Measurements from ENCODE around the gene GGA1. TPM values are rescaled to one million over a fixed set of nuclear protein-coding genes. Genes with fewer than 3 reads are reported as not detected.
"Not testable (repeated sequence)": the region's sequence is repeated elsewhere in the genome, so short reads cannot be mapped to it uniquely, and the experiment has no call there.

The GGA1 gene
- total and polyA plus RNA-seq, 9 of the 15 experiments (the other 6 are each of a cell fraction or from before 2014, with no cell fraction given): 1.5 to 69.5 (median 31.6) TPM

DNA sequence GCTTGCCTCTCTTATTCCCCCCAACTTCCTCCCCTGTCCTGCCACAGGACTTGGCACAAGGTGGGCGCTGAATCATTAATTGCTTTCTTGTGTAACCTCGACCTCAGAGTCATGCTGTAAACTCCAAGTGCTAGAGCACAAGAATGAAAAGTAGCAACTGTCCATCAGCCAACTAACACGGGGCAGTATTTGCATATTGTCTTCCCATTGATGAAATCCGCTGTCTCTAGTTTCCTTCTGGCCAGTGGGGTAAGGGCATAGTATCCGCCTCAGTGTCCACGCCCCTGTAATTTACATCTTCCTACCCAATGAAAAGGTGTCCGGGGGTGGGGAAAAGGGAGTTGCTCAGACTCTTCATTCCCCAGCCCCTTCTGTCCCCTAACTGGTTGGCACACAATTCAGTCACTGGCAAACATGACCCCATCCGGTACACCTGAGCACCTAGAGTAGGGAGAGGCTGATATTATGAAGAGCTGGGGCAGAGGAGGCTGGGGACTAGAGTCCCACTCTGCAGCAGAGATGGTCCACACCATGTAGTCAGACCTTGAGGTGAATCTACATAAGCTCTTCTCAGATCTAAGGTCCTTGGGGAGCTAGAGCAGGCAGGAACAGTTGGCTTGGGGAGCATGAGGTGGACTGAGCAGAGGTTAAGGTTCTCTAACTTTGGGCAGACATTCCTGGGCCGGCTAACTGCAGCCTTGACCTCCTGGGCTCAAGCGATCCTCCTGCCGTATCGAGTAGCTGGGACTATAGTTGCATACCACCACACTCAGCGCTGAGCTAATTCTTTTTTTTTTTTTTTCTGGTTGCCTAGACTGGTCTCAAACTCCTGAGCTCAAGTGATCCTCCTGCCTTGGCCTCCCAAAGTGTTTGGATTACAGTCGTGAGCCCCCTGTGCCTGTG, 6.8 kb upstream of the GGA1 start (continued):
- TF ChIP-seq PHF8 (IDR thresholded peaks at IDR 0.05; ENCODE audit: borderline replicate concordance, low read length) (peak; percentile 37; the same call in 1 of the 2 replicates), BHLHE40 (IDR thresholded peaks at IDR 0.05; ENCODE audit: low read length) (no peak), RBM25 (IDR thresholded peaks at IDR 0.05; ENCODE audit: low read depth, low read length, severe bottlenecking) (peak; percentile 67), MBD2 (IDR thresholded peaks at IDR 0.05; ENCODE audit: borderline replicate concordance, low read depth) (peak; percentile 52; the same call in 1 of the 2 replicates), MYNN (IDR thresholded peaks at IDR 0.05) (no peak), MYNN (CRISPR knock-in tag; IDR thresholded peaks at IDR 0.05) (no peak), SP1 (CRISPR knock-in tag; IDR thresholded peaks at IDR 0.05) (0 out of 2 replicates have a peak, but pooled peaks have one; percentile 28)
- TF ChIP-seq, protein P1, sequence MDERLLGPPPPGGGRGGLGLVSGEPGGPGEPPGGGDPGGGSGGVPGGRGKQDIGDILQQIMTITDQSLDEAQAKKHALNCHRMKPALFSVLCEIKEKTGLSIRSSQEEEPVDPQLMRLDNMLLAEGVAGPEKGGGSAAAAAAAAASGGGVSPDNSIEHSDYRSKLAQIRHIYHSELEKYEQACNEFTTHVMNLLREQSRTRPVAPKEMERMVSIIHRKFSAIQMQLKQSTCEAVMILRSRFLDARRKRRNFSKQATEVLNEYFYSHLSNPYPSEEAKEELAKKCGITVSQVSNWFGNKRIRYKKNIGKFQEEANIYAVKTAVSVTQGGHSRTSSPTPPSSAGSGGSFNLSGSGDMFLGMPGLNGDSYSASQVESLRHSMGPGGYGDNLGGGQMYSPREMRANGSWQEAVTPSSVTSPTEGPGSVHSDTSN (CRISPR knock-in tag; IDR thresholded peaks at IDR 0.05; ENCODE audit: low read depth): no peak
- TF ChIP-seq, protein P1 (tag; conservative IDR thresholded peaks at IDR 0.05; ENCODE audit: low read depth): peak; percentile 93

DNA sequence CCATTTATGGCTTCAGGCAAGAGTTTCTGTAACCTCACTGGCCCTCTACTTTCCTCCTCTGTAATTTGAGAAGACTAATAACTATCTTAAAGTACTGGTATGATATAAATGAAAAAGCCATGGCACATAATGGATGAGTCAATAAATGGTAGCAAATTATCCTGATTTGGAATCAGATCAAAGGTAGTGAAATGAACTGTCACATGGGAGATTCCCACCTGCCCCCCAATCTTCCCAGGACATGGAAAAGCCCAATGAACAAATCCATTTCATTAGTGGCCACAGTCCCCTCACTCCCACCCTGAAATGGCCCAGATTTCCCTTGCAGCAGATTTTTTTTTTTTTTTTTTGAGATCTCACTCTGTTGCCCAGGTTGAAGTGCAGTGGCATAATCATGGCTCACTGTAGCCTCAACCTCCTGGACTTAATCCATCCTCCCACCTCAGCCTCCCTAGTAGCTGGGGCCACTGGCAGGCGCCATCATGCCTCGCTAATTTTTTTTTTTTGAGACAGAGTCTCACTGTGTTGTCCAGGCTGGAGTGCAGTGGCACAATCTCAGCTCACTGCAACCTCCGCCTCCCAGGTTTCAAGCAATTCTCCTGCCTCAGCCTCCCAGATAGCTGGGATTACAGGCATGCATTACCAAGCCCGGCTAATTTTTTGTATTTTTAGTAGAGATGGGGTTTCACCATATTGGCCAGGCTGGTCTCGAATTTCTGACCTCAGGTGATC, 5.9 kb upstream of the GGA1 start:
- H3K9me3 ChIP-seq (replicated peaks; ENCODE audit: control insufficient read depth, insufficient read depth, low read depth, low read length); H3K4me3 ChIP-seq; H4K20me1 ChIP-seq (replicated peaks; ENCODE audit: control insufficient read depth, insufficient read depth, low read length); BruUV-seq (replicated peaks); H3K9ac ChIP-seq (ENCODE audit: insufficient read depth in 1 of 2, low read depth in 2 of 2, low read length in 2 of 2); intact Hi-C loops (cut with micrococcal nuclease); H3K27ac ChIP-seq (ENCODE audit: extremely low read depth, low read depth, low read length); H3K9me1 ChIP-seq (ENCODE audit: control insufficient read depth, insufficient read depth, low read length); DNase-seq (ENCODE audit: extremely low read depth in 1 of 4, low spot score in 3 of 4); H3K79me2 ChIP-seq (ENCODE audit: control insufficient read depth, insufficient read depth, low read length); H3K27me3 ChIP-seq (ENCODE audit: control insufficient read depth in 2 of 2, insufficient read depth in 2 of 2, low read length in 2 of 2); FAIRE-seq; H3K36me3 ChIP-seq (ENCODE audit: control insufficient read depth, insufficient read depth, low read length); H3K4me2 ChIP-seq (ENCODE audit: insufficient read depth, low read length); ATAC-seq: not testable (repeated sequence)
- in situ Hi-C loops (cut with MboI): loop anchor here (5.0 kb wide), 1 partner anchor 70 kb away; no protein-coding TSS in a partner anchor
- peaks cover 10 to 27% of the 10 kb centered on the region in 2 experiments; a peak in 4 of 5 replicates for H3K4me1 ChIP-seq (replicated peaks in 1 of 2; ENCODE audit: control insufficient read depth in 2 of 2, insufficient read depth in 2 of 2, low read length in 2 of 2)
- 75% methylated on average over 2 of the region's 5 CpGs for WGBS (ENCODE audit: insufficient coverage, low coverage, missing lambda C conversion rate)
- CTCF ChIA-PET (ENCODE audit: low intra/inter-chr PET ratio): interaction anchor here (0.6 kb wide), 1 partner anchor 40 kb away, joined by 3 read pairs; no protein-coding TSS in a partner anchor
- peak overlapping the region; percentile 93; the same call in 1 of the 2 replicates for H2AFZ ChIP-seq (ENCODE audit: low read depth, low read length)
- POLR2A ChIA-PET: interaction anchor here (0.7 to 1.1 kb wide), 2 partner anchors 10 to 70 kb away, joined by 3 to 4 read pairs; no protein-coding TSS in a partner anchor

All from K562 (cell line).